SK-N-SH (cell line): ENCODE measurements around the gene GFPT1. TPM values are rescaled to one million over a fixed set of nuclear protein-coding genes. Genes with fewer than 3 reads are reported as not detected.

Experiments
- CTCF ChIA-PET: fragments of 300-600, 350-600 bp; formaldehyde crosslinking; extraction: SDS; loops from one replicate; lab custom pipeline; 2021; lab: Yijun Ruan, JAX
- POLR2A ChIA-PET: fragments of 350-600 bp; sonication (Branson Sonifier 250); formaldehyde crosslinking; extraction: SDS; loops from one replicate; lab custom pipeline; 2020; ENCODE audit warnings: antibody characterized with exemption, inconsistent platforms; lab: Yijun Ruan, JAX
- DNase-seq: peaks from one replicate; pipeline ENCODE4 v3.0.0; 2012
- H2AFZ ChIP-seq: fragments of 200-600 bp; sonication (generic); 2 replicates; pipeline ENCODE4 v1.8.1; 2016; ENCODE audit warnings: antibody characterized with exemption, mild to moderate bottlenecking, low read depth
- H3F3A ChIP-seq: fragments of 200-600 bp; sonication (generic); replicated peaks from 2 replicates; pipeline ENCODE3; 2016; ENCODE audit warnings: antibody characterized with exemption, mild to moderate bottlenecking; ENCODE audit not compliant: insufficient read depth
- H3K27ac ChIP-seq, 2 experiments: fragments of 200-500 bp in 1 of 2; fragments of 200-600 bp in 1 of 2; sonication (Bioruptor generic) in 1 of 2; sonication (generic), shearing (Covaris generic) in 1 of 2; 2 replicates each; pipeline versions ENCODE4 v1.5.1 to v1.6.1; 2014 to 2016; ENCODE audit warnings: low read depth in 2 of 2, inconsistent platforms in 1 of 2, low read length in 1 of 2, mild to moderate bottlenecking in 1 of 2, mixed read lengths in 1 of 2
- H3K27me3 ChIP-seq: fragments of 200-600 bp; sonication (generic), shearing (Covaris generic); 2 replicates; pipeline ENCODE4 v1.6.1; 2016; ENCODE audit warnings: mixed run types; ENCODE audit not compliant: insufficient read depth
- H3K36me3 ChIP-seq, 2 experiments: fragments of 200-500 bp in 1 of 2; fragments of 200-600 bp in 1 of 2; sonication (Bioruptor generic) in 1 of 2; sonication (generic) in 1 of 2; replicated peaks in 1 of 2; 2 replicates each; pipeline versions ENCODE3 to v1.5.1; 2014 to 2016; ENCODE audit warnings: low read length in 1 of 2, mild to moderate bottlenecking in 1 of 2; ENCODE audit not compliant: insufficient read depth in 2 of 2, control insufficient read depth in 1 of 2
- H3K4me1 ChIP-seq, 2 experiments: fragments of 200-500 bp in 1 of 2; fragments of 200-600 bp in 1 of 2; sonication (Bioruptor generic) in 1 of 2; sonication (generic), shearing (Covaris generic) in 1 of 2; 2 replicates each; pipeline versions ENCODE4 v1.5.1 to v1.6.1; 2014 to 2016; ENCODE audit warnings: low read depth in 1 of 2, low read length in 1 of 2, mixed run types in 1 of 2; ENCODE audit not compliant: insufficient read depth in 2 of 2, control insufficient read depth in 1 of 2
- H3K4me2 ChIP-seq: fragments of 200-600 bp; sonication (generic), shearing (Covaris generic); 2 replicates; pipeline ENCODE4 v1.6.1; 2017; ENCODE audit warnings: mixed run types
- H3K4me3 ChIP-seq, 2 experiments: fragments of 200-500 bp in 1 of 2; fragments of 200-600 bp in 1 of 2; sonication (Bioruptor generic) in 1 of 2; sonication (generic), shearing (Covaris generic) in 1 of 2; 2 replicates each; pipeline versions ENCODE4 v1.5.1 to v1.8.1; 2014 to 2016; ENCODE audit warnings: low read depth in 2 of 2, inconsistent platforms in 1 of 2, low read length in 1 of 2, mild to moderate bottlenecking in 1 of 2, mixed read lengths in 1 of 2, moderate library complexity in 1 of 2
- H3K79me2 ChIP-seq: fragments of 200-600 bp; sonication (generic); 2 replicates; pipeline ENCODE4 v1.8.1; 2017; ENCODE audit warnings: mild to moderate bottlenecking; ENCODE audit not compliant: insufficient read depth
- H3K9ac ChIP-seq: fragments of 200-600 bp; sonication (generic); 2 replicates; pipeline ENCODE4 v1.6.1; 2017; ENCODE audit warnings: mixed run types
- H3K9me2 ChIP-seq: fragments of 200-600 bp; sonication (generic); 2 replicates; pipeline ENCODE4 v1.6.1; 2017; ENCODE audit warnings: mixed run types
- H3K9me3 ChIP-seq: fragments of 200-600 bp; sonication (generic); 2 replicates; pipeline ENCODE4 v1.6.1; 2017; ENCODE audit warnings: mixed run types, mild to moderate bottlenecking, moderate library complexity
- H4K20me1 ChIP-seq: fragments of 200-600 bp; sonication (generic); 2 replicates; pipeline ENCODE4 v1.6.1; 2017; ENCODE audit warnings: mild to moderate bottlenecking, mixed run types; ENCODE audit not compliant: insufficient read depth
- FOXM1 ChIP-seq: IDR thresholded peaks from 2 replicates; pipeline ENCODE4 v1.4.0; 2012; ENCODE audit warnings: low read depth, mild to moderate bottlenecking
- GATA2 ChIP-seq: sonication (generic); formaldehyde crosslinking; IDR thresholded peaks from 2 replicates; pipeline ENCODE4 v1.5.0; 2020; ENCODE audit warnings: mild to moderate bottlenecking, missing genetic modification reagents
- JUND ChIP-seq: IDR thresholded peaks from 2 replicates; pipeline ENCODE4 v1.4.0; 2012
- MXI1 ChIP-seq: IDR thresholded peaks from 2 replicates; pipeline ENCODE4 v1.6.1; 2012; ENCODE audit warnings: mild to moderate bottlenecking, low read depth, low read length, improper control_type of control experiment
- NFIC ChIP-seq: IDR thresholded peaks from 2 replicates; pipeline ENCODE4 v1.4.0; 2012; ENCODE audit warnings: borderline replicate concordance
- NRF1 ChIP-seq: IDR thresholded peaks from 2 replicates; pipeline ENCODE4 v1.6.1; 2012; ENCODE audit warnings: low read depth, mild to moderate bottlenecking, low read length
- TAF1 ChIP-seq: IDR thresholded peaks from 2 replicates; pipeline ENCODE4 v1.6.1; 2012; ENCODE audit warnings: low read depth, mild to moderate bottlenecking, low read length, moderate library complexity, borderline replicate concordance
- WGBS: methylation state at CpG from one replicate; pipeline ENCODE4 v1.1.6; 2017; ENCODE audit warnings: low lambda C conversion rate; 5-methylcytosine and 5-hydroxymethylcytosine counted together
- polyA plus RNA-seq, 3 experiments: library from polyadenylated mRNA; depleted of rRNA; stranded (reverse); fragments of >200 nt; gene quantifications; 2 replicates each; pipeline ENCODE4 v1.2.3, GENCODE V29; 2012
- TF ChIP-seq, protein P1 (sequence below): IDR thresholded peaks from 2 replicates; pipeline ENCODE4 v1.6.1; 2012; ENCODE audit warnings: mild to moderate bottlenecking, low read depth, low read length, moderate library complexity
- TF ChIP-seq, protein P2 (sequence below): fragments of 150-350 bp; IDR thresholded peaks from 2 replicates; pipeline ENCODE4 v1.6.1; 2016; ENCODE audit warnings: mild to moderate bottlenecking, low read depth, low read length

The GFPT1 gene
- polyA plus RNA-seq, 1 of the 3 experiments (the other 2 are of a cell fraction) = 6.0 TPM

DNA sequence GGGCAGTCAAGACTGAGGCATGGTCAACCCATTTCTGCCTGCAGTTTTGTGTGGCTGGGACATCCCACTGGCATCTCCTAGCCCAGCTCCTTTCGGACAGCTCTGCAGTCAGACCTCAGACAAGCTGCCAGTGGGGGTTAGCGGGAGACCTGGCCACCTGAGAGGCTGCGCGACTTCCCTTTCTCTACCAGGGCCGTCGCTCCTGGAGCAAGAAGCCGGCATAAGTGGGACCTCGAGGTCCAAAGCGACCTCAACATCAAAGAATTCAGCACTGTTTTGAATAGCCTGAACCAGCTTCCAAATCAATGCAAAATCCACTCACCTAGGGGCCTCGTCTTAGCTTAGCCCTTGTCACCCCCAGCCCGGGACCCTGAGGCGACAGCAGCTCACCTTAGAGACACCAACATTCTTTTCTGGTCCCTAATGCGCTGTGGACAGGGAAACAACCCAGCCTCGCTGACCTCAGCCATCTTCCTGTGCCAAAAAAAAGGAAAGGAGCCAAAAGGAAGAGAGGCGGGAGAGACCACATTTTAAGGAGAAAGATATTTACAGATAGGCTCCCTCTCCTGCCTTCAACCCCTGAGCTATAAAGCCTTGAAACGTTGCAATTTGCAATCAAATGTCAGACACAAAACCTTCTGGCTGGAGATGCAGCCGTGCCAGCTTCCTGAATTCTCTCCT lies 81.2 kb downstream of the GFPT1 start:
- Histone ChIP-seq H3K4me2 (peak overlapping the region; percentile 86), H2AFZ (peak overlapping the region; percentile 82), H3K79me2 (no peaks in the 10 kb centered on the region), H3K4me1 (peaks cover 0 to 16% of the 10 kb centered on the region in 2 experiments; a peak in 1 of 4 replicates), H3K27me3 (no peaks in the 10 kb centered on the region), H3K9me3 (no peaks in the 10 kb centered on the region), H4K20me1 (no peaks in the 10 kb centered on the region), H3K27ac (0 out of 4 replicates have a peak overlapping the region, but pooled peaks of 1 of the 2 experiments have one; percentile 38), H3F3A (peaks cover 3% of the 10 kb centered on the region), H3K4me3 (no peak overlapping the region; a peak in 1 of 4 replicates), H3K9me2 (no peaks in the 10 kb centered on the region), H3K36me3 (no peaks in the 10 kb centered on the region), H3K9ac (peak overlapping the region; percentile 69; the same call in 1 of the 2 replicates)
- TF ChIP-seq FOXM1 = no peak
- no peak for TF ChIP-seq JUND
- 0 out of 2 replicates have a peak, but pooled peaks have one; percentile 10 for TF ChIP-seq NFIC
- DNase-seq = peak; percentile 27
- ChIA-PET POLR2A (interaction anchor here (1.4 to 1.8 kb wide), 2 partner anchors 293 to 362 kb away, joined by 4 to 6 read pairs; partner anchors contain the start of gene ANTXR1), CTCF (interaction anchor here (0.6 to 6.3 kb wide), 58 partner anchors 7 to 555 kb away, joined by 3 to 107 read pairs (median 5); partner anchors contain the start of gene ANTXR1)
- 73% methylated on average over 9 of the region's 17 CpGs for WGBS

DNA sequence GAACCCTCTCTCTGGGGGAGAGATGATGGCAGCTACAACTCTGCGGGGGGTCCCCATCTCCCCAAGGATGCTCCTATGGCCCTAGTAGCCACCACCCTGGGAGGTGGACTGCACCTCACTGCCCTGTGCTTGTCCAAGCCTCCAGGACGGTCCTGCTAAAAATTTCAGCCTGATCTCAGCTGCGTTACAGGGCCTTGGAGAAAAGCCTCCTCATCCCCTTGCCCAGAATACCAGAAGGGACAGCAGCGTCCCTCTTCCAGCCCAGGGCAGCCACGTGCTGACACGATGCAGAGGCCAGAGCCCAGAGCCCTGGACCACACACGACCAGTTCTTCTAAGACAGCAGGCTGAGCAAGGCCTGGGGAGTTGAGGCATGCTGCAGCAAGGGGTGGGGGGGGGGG lies 81.9 kb downstream of the GFPT1 start:
- H3K4me1 ChIP-seq = peaks cover 1 to 16% of the 10 kb centered on the region in 2 experiments; a peak in 1 of 4 replicates
- POLR2A ChIA-PET = no interaction called here

DNA sequence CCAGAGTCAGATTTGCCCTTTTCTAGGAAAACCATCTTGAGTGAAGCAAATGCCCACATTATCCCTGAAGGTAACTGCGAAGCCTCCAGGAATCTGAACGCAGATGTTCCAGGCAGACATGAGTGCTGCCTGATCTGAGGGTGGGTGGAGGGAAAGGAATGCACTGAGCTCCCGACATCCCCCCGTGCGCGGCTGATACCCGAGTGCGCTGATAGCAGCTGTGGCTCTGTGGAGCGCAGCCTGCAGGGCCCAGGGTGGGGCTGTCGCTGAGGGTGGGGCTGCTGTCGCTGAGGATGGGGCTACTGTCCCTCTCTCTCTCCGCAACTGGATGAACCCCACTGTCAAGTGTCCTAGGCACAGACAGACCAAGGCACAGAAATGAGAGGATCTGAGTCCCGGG lies 82.4 kb downstream of the GFPT1 start:
- Histone ChIP-seq H3K4me1 (peaks cover 6 to 18% of the 10 kb centered on the region in 2 experiments; a peak in 3 of 4 replicates), H4K20me1 (no peaks in the 10 kb centered on the region), H3K27me3 (no peaks in the 10 kb centered on the region), H3K9me2 (no peaks in the 10 kb centered on the region), H3K9me3 (no peaks in the 10 kb centered on the region), H3K36me3 (no peaks in the 10 kb centered on the region), H3K27ac (no peak overlapping the region), H2AFZ (no peak overlapping the region), H3K4me2 (no peak overlapping the region)
- ChIA-PET CTCF (interaction anchor here (1.1 to 6.3 kb wide), 4 partner anchors 19 to 361 kb away, joined by 3 to 107 read pairs (median 37); partner anchors contain the start of gene ANTXR1), POLR2A (no interaction called here)
- TF ChIP-seq TAF1 (no peak), GATA2 (CRISPR knock-in tag) (no peak), NRF1 (no peak)
- TF ChIP-seq, protein P1, sequence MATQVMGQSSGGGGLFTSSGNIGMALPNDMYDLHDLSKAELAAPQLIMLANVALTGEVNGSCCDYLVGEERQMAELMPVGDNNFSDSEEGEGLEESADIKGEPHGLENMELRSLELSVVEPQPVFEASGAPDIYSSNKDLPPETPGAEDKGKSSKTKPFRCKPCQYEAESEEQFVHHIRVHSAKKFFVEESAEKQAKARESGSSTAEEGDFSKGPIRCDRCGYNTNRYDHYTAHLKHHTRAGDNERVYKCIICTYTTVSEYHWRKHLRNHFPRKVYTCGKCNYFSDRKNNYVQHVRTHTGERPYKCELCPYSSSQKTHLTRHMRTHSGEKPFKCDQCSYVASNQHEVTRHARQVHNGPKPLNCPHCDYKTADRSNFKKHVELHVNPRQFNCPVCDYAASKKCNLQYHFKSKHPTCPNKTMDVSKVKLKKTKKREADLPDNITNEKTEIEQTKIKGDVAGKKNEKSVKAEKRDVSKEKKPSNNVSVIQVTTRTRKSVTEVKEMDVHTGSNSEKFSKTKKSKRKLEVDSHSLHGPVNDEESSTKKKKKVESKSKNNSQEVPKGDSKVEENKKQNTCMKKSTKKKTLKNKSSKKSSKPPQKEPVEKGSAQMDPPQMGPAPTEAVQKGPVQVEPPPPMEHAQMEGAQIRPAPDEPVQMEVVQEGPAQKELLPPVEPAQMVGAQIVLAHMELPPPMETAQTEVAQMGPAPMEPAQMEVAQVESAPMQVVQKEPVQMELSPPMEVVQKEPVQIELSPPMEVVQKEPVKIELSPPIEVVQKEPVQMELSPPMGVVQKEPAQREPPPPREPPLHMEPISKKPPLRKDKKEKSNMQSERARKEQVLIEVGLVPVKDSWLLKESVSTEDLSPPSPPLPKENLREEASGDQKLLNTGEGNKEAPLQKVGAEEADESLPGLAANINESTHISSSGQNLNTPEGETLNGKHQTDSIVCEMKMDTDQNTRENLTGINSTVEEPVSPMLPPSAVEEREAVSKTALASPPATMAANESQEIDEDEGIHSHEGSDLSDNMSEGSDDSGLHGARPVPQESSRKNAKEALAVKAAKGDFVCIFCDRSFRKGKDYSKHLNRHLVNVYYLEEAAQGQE = no peak
- TF ChIP-seq, protein P2, sequence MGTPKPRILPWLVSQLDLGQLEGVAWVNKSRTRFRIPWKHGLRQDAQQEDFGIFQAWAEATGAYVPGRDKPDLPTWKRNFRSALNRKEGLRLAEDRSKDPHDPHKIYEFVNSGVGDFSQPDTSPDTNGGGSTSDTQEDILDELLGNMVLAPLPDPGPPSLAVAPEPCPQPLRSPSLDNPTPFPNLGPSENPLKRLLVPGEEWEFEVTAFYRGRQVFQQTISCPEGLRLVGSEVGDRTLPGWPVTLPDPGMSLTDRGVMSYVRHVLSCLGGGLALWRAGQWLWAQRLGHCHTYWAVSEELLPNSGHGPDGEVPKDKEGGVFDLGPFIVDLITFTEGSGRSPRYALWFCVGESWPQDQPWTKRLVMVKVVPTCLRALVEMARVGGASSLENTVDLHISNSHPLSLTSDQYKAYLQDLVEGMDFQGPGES = no peak
- TF ChIP-seq, all 33 proteins: peak for 0
- 95% methylated on average over 10 of the region's 13 CpGs for WGBS
- Histone ChIP-seq H3K9ac (no peak overlapping the region), H3F3A (peaks cover 10% of the 10 kb centered on the region), H3K79me2 (no peaks in the 10 kb centered on the region), H3K4me3 (no peak overlapping the region)
- no peak for DNase-seq

More for the DNA sequence above, 81.9 kb downstream of the GFPT1 start:
- peaks cover 6% of the 10 kb centered on the region for H3F3A ChIP-seq
- H2AFZ ChIP-seq = no peak overlapping the region
- no peak overlapping the region for H3K4me2 ChIP-seq
- no peak overlapping the region for H3K9ac ChIP-seq
- no peaks in the 10 kb centered on the region for H3K9me3 ChIP-seq
- no peaks in the 10 kb centered on the region for H3K36me3 ChIP-seq
- TF ChIP-seq MXI1 (no peak), FOXM1 (no peak), NFIC (no peak)
- no peaks in the 10 kb centered on the region for H3K9me2 ChIP-seq
- no peak overlapping the region for H3K27ac ChIP-seq
- no peaks in the 10 kb centered on the region for H3K27me3 ChIP-seq
- WGBS = 100% methylated on average over 3 of the region's 7 CpGs
- no peaks in the 10 kb centered on the region for H4K20me1 ChIP-seq
- no peak for DNase-seq
- H3K4me3 ChIP-seq = no peak overlapping the region
- no peaks in the 10 kb centered on the region for H3K79me2 ChIP-seq
- CTCF ChIA-PET = interaction anchor here (0.7 to 6.3 kb wide), 12 partner anchors 19 to 380 kb away, joined by 3 to 107 read pairs (median 9); partner anchors contain the start of gene ANTXR1
